Liver (tissue), 9 donors: Measurements from ENCODE around the gene NEBL. TPM values are rescaled to one million over a fixed set of nuclear protein-coding genes. Genes with fewer than 3 reads are reported as not detected.

ENCODE experiments used
- DNase-seq: peaks from one replicate; pipeline ENCODE4 v3.0.0-alpha.2; 2017; ENCODE audit warnings: low spot score
- H3K27ac ChIP-seq, 2 donors: one replicate each; pipeline ENCODE4 v1.7.0; 2013; ENCODE audit warnings: inconsistent platforms in 2 of 2, low read length in 2 of 2, control low read depth in 1 of 2, low read depth in 1 of 2, mild to moderate bottlenecking in 1 of 2
- H3K27me3 ChIP-seq, 4 donors: one replicate each; pipeline versions ENCODE4 v1.6.1 to v1.7.0; 2013; ENCODE audit warnings: low read length in 3 of 4, inconsistent platforms in 1 of 4, mild to moderate bottlenecking in 1 of 4, moderate library complexity in 1 of 4; ENCODE audit not compliant: control insufficient read depth in 4 of 4, insufficient read depth in 4 of 4
- H3K36me3 ChIP-seq, 4 donors: one replicate each; pipeline versions ENCODE4 v1.6.1 to v1.7.0; 2013; ENCODE audit warnings: low read length in 3 of 4, mild to moderate bottlenecking in 3 of 4, low read depth in 1 of 4, moderate library complexity in 1 of 4; ENCODE audit not compliant: control insufficient read depth in 4 of 4, insufficient read depth in 3 of 4
- H3K4me1 ChIP-seq, 4 donors: one replicate each; pipeline versions ENCODE4 v1.6.1 to v1.7.0; 2013; ENCODE audit warnings: low read length in 3 of 4, mild to moderate bottlenecking in 3 of 4, moderate library complexity in 1 of 4; ENCODE audit not compliant: control insufficient read depth in 4 of 4, insufficient read depth in 4 of 4
- H3K4me3 ChIP-seq, 3 donors: one replicate each; pipeline versions ENCODE4 v1.6.1 to v1.7.0; 2013; ENCODE audit warnings: low read length in 3 of 3, control low read depth in 1 of 3, low read depth in 1 of 3, mild to moderate bottlenecking in 1 of 3
- H3K9ac ChIP-seq, 2 donors: one replicate each; pipeline ENCODE4 v1.7.0; 2013; ENCODE audit warnings: low read length in 2 of 2, mild to moderate bottlenecking in 2 of 2, moderate library complexity in 2 of 2, control low read depth in 1 of 2, low read depth in 1 of 2
- H3K9me3 ChIP-seq, 4 donors: one replicate each; pipeline versions ENCODE4 v1.6.1 to v1.7.0; 2013; ENCODE audit warnings: low read length in 3 of 4; ENCODE audit not compliant: control insufficient read depth in 4 of 4
- FOXA1 ChIP-seq: IDR thresholded peaks from 2 replicates; pipeline ENCODE4 v1.6.1; 2016; ENCODE audit warnings: antibody characterized with exemption
- FOXA2 ChIP-seq: IDR thresholded peaks from 2 replicates; pipeline ENCODE4 v1.6.1; 2016; ENCODE audit warnings: antibody characterized with exemption
- GABPA ChIP-seq, 2 donors: IDR thresholded peaks in 1 of 2; conservative IDR thresholded peaks in 1 of 2; 2 replicates each; pipeline ENCODE4 v1.6.1; 2016; ENCODE audit warnings: antibody characterized with exemption in 2 of 2, mild to moderate bottlenecking in 1 of 2, moderate library complexity in 1 of 2
- HNF4A ChIP-seq, 2 donors: conservative IDR thresholded peaks; 2 replicates each; pipeline ENCODE4 v1.6.1; 2016; ENCODE audit warnings: antibody characterized with exemption in 2 of 2, mild to moderate bottlenecking in 2 of 2
- HNF4G ChIP-seq: IDR thresholded peaks from 2 replicates; pipeline ENCODE4 v1.6.1; 2016; ENCODE audit warnings: antibody characterized with exemption
- JUND ChIP-seq, 2 donors: IDR thresholded peaks; 2 replicates each; pipeline ENCODE4 v1.6.1; 2016; ENCODE audit warnings: antibody characterized with exemption in 2 of 2
- NR2F2 ChIP-seq: IDR thresholded peaks from 2 replicates; pipeline ENCODE4 v1.6.1; 2016; ENCODE audit warnings: antibody characterized with exemption
- RAD21 ChIP-seq, 2 donors: IDR thresholded peaks; 2 replicates each; pipeline ENCODE4 v1.6.1; 2016; ENCODE audit warnings: antibody characterized with exemption in 2 of 2, mild to moderate bottlenecking in 2 of 2
- RXRA ChIP-seq, 2 donors: IDR thresholded peaks; 2 replicates each; pipeline ENCODE4 v1.6.1; 2017 to 2018; ENCODE audit warnings: antibody characterized with exemption in 2 of 2, mild to moderate bottlenecking in 1 of 2
- TAF1 ChIP-seq: conservative IDR thresholded peaks from 2 replicates; pipeline ENCODE4 v1.6.1; 2016; ENCODE audit warnings: antibody characterized with exemption, mild to moderate bottlenecking
- YY1 ChIP-seq: IDR thresholded peaks from 2 replicates; pipeline ENCODE4 v1.6.1; 2016; ENCODE audit warnings: antibody characterized with exemption, mild to moderate bottlenecking
- WGBS: extraction: QIAGEN DNeasy Blood & Tissue Kit; methylation state at CpG from one replicate; pipeline ENCODE4 v1.1.7; 2013; 5-methylcytosine and 5-hydroxymethylcytosine counted together
- polyA plus RNA-seq, 2 donors: library from polyadenylated mRNA; stranded (reverse) in 1 of 2; unstranded in 1 of 2; fragments of 200-250 nt in 1 of 2; fragments of >200 nt in 1 of 2; fragmentation: Nextera tagmentation in 1 of 2; extraction: Ambion mirVana in 1 of 2; gene quantifications; one replicate each; pipeline versions ENCODE4 v1.2.1 to v1.2.3, GENCODE V29; 2013 to 2015
- total RNA-seq, 2 donors: library from RNA; depleted of rRNA; stranded (reverse); fragments of >200 nt; gene quantifications; one replicate each; pipeline ENCODE4 v1.2.3, GENCODE V29; 2014
- TF ChIP-seq, protein P1 (sequence below): IDR thresholded peaks from 2 replicates; pipeline ENCODE4 v1.6.1; 2016; ENCODE audit warnings: antibody characterized with exemption, mild to moderate bottlenecking
- TF ChIP-seq, protein P2 (sequence below): fragments of 150-350 bp; IDR thresholded peaks from 2 replicates; pipeline ENCODE4 v1.5.1; 2017; ENCODE audit warnings: improper control_type of control experiment, low read depth, low read length; ENCODE audit not compliant: missing input control
- TF ChIP-seq, protein P3 (sequence below): IDR thresholded peaks from 2 replicates; pipeline ENCODE4 v1.6.1; 2016; ENCODE audit warnings: antibody characterized with exemption
- TF ChIP-seq, protein P4 (sequence below): IDR thresholded peaks from 2 replicates; pipeline ENCODE4 v1.6.1; 2016; ENCODE audit warnings: antibody characterized with exemption
- donor health status: healthy.
- donor health status: healthy.
- donor health status: healthy.
- donor health status: healthy.
- donor health status: healthy.

NEBL gene
- total and polyA plus RNA-seq, 4 donors = 0.22 to 1.8 (median 0.81) TPM

- Histone ChIP-seq H3K36me3 (no peaks in the 10 kb centered on the region), H3K9ac (no peak overlapping the region), H3K27ac (no peak overlapping the region), H3K4me1 (no peaks in the 10 kb centered on the region), H3K4me3 (no peak overlapping the region), H3K27me3 (no peaks in the 10 kb centered on the region), H3K9me3 (no peaks in the 10 kb centered on the region)
- TF ChIP-seq, protein P1, sequence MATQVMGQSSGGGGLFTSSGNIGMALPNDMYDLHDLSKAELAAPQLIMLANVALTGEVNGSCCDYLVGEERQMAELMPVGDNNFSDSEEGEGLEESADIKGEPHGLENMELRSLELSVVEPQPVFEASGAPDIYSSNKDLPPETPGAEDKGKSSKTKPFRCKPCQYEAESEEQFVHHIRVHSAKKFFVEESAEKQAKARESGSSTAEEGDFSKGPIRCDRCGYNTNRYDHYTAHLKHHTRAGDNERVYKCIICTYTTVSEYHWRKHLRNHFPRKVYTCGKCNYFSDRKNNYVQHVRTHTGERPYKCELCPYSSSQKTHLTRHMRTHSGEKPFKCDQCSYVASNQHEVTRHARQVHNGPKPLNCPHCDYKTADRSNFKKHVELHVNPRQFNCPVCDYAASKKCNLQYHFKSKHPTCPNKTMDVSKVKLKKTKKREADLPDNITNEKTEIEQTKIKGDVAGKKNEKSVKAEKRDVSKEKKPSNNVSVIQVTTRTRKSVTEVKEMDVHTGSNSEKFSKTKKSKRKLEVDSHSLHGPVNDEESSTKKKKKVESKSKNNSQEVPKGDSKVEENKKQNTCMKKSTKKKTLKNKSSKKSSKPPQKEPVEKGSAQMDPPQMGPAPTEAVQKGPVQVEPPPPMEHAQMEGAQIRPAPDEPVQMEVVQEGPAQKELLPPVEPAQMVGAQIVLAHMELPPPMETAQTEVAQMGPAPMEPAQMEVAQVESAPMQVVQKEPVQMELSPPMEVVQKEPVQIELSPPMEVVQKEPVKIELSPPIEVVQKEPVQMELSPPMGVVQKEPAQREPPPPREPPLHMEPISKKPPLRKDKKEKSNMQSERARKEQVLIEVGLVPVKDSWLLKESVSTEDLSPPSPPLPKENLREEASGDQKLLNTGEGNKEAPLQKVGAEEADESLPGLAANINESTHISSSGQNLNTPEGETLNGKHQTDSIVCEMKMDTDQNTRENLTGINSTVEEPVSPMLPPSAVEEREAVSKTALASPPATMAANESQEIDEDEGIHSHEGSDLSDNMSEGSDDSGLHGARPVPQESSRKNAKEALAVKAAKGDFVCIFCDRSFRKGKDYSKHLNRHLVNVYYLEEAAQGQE = no peak
- TF ChIP-seq RAD21 (IDR thresholded peaks at IDR 0.05) = no peak
- TF ChIP-seq, protein P2, sequence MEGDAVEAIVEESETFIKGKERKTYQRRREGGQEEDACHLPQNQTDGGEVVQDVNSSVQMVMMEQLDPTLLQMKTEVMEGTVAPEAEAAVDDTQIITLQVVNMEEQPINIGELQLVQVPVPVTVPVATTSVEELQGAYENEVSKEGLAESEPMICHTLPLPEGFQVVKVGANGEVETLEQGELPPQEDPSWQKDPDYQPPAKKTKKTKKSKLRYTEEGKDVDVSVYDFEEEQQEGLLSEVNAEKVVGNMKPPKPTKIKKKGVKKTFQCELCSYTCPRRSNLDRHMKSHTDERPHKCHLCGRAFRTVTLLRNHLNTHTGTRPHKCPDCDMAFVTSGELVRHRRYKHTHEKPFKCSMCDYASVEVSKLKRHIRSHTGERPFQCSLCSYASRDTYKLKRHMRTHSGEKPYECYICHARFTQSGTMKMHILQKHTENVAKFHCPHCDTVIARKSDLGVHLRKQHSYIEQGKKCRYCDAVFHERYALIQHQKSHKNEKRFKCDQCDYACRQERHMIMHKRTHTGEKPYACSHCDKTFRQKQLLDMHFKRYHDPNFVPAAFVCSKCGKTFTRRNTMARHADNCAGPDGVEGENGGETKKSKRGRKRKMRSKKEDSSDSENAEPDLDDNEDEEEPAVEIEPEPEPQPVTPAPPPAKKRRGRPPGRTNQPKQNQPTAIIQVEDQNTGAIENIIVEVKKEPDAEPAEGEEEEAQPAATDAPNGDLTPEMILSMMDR = no peak
- no peak for TF ChIP-seq HNF4G
- TF ChIP-seq FOXA1 = no peak
- TF ChIP-seq GABPA (IDR thresholded peaks at IDR 0.05 in 1 of 2, conservative IDR thresholded peaks at IDR 0.05 in 1 of 2) = no peak
- TF ChIP-seq TAF1 = no peak
- TF ChIP-seq YY1 = no peak
- no peak for TF ChIP-seq NR2F2
- DNase-seq = no peak
- WGBS = 88% methylated on average over 3 of the region's 3 CpGs
These were observed 1.9 kb upstream of the NEBL start for GRCh38 chr10:20898866-20899535.

DNA sequence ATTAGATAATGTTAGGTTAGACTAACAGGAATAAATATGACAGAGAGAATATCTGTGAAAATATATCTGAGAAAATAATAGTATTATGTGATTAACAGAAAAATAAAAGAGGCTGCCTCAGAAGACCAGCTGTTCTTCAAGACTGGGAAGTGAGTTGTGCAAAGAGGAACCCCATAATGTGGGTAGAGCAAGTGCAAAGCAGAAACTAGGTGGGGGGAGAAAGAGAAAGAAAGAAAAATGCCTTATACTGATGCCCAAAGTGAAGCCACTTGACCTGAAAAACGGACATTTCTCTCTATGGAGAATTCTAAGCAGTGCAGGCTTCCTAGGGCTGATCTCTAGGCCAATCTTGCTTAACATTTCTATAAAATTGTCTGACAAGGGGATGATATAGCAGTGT, 3.8 kb downstream of the NEBL start:
- no peak for DNase-seq
- H3K27me3 ChIP-seq = no peaks in the 10 kb centered on the region
- H3K4me1 ChIP-seq = peaks cover 3 to 14% (median 7%) of the 10 kb centered on the region in 4 donors
- no peak overlapping the region for H3K4me3 ChIP-seq
- no peak for TF ChIP-seq HNF4G
- TF ChIP-seq, protein P3, sequence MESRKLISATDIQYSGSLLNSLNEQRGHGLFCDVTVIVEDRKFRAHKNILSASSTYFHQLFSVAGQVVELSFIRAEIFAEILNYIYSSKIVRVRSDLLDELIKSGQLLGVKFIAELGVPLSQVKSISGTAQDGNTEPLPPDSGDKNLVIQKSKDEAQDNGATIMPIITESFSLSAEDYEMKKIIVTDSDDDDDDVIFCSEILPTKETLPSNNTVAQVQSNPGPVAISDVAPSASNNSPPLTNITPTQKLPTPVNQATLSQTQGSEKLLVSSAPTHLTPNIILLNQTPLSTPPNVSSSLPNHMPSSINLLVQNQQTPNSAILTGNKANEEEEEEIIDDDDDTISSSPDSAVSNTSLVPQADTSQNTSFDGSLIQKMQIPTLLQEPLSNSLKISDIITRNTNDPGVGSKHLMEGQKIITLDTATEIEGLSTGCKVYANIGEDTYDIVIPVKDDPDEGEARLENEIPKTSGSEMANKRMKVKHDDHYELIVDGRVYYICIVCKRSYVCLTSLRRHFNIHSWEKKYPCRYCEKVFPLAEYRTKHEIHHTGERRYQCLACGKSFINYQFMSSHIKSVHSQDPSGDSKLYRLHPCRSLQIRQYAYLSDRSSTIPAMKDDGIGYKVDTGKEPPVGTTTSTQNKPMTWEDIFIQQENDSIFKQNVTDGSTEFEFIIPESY = no peak
- no peak for TF ChIP-seq FOXA2
- no peak for TF ChIP-seq JUND (IDR thresholded peaks at IDR 0.05)
- no peak for TF ChIP-seq NR2F2
- TF ChIP-seq, protein P4, sequence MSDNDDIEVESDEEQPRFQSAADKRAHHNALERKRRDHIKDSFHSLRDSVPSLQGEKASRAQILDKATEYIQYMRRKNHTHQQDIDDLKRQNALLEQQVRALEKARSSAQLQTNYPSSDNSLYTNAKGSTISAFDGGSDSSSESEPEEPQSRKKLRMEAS = no peak
- no peak for TF ChIP-seq RAD21 (IDR thresholded peaks at IDR 0.05)
- no peak for TF ChIP-seq HNF4A (conservative IDR thresholded peaks at IDR 0.05)
- no peak for TF ChIP-seq RXRA (IDR thresholded peaks at IDR 0.05)
- H3K36me3 ChIP-seq = no peaks in the 10 kb centered on the region
- no peak overlapping the region for H3K9ac ChIP-seq
- no peak overlapping the region for H3K27ac ChIP-seq
- no peaks in the 10 kb centered on the region for H3K9me3 ChIP-seq
- 78% methylated on average over 1 of the region's 1 CpG for WGBS
